NCI-H345 treated with DMSO at 0.1 percent for 48 hours (cell line): ENCODE measurements around the gene HSDL2.

ENCODE experiments used
- DNase-seq: peaks from one replicate; lab custom pipeline; 2025; ENCODE audit not compliant: unreplicated experiment; lab: John Stamatoyannopoulos, UW

HSDL2 gene

GRCh38 chr9:112380102-112380824 is at the start of gene HSDL2:
Gene HSDL2, plus strand, starts transcription at chr9:112380108. Its CDS starts 56 bp downstream, at chr9:112380164.
- DNase-seq = no peak

GRCh38 chr9:112331674-112331952 is 48.3 kb upstream of the HSDL2 start:
- no peak for DNase-seq

GRCh38 chr9:112332214-112332613 is 47.7 kb upstream of the HSDL2 start:
- no peak for DNase-seq

- no peak for DNase-seq
Observed at GRCh38 chr9:112332674-112332976, 47.3 kb upstream of the HSDL2 start.

GRCh38 chr9:112332977-112333638 is 46.8 kb upstream of the HSDL2 start, which contains the start of gene PTBP3:
Gene PTBP3, minus strand, starts transcription at chr9:112333619. Its CDS starts 35,754 bp downstream, at chr9:112297865.
- peak; percentile 36 for DNase-seq

- DNase-seq = peak; percentile 83
Observed at GRCh38 chr9:112333639-112334431, 46.1 kb upstream of the HSDL2 start.

- DNase-seq = no peak
Observed at GRCh38 chr9:112334432-112334841, 45.5 kb upstream of the HSDL2 start.

GRCh38 chr9:112337547-112337946 is 42.4 kb upstream of the HSDL2 start:
- DNase-seq = no peak

- DNase-seq = no peak
Observed at GRCh38 chr9:112338561-112338960, 41.3 kb upstream of the HSDL2 start.

- DNase-seq = no peak
Observed at GRCh38 chr9:112339886-112340285, 40.0 kb upstream of the HSDL2 start.

GRCh38 chr9:112341730-112342129 is 38.2 kb upstream of the HSDL2 start:
- no peak for DNase-seq

- peak; percentile 18 for DNase-seq
Observed at GRCh38 chr9:112348257-112349007, 31.5 kb upstream of the HSDL2 start.

- no peak for DNase-seq
Observed at GRCh38 chr9:112349008-112349333, 30.9 kb upstream of the HSDL2 start.

GRCh38 chr9:112351184-112351583 is 28.7 kb upstream of the HSDL2 start:
- DNase-seq = no peak

GRCh38 chr9:112352209-112352608 is 27.7 kb upstream of the HSDL2 start:
- no peak for DNase-seq

GRCh38 chr9:112354081-112354743 is 25.7 kb upstream of the HSDL2 start:
- DNase-seq = no peak

- no peak for DNase-seq
Observed at GRCh38 chr9:112355427-112355897, 24.4 kb upstream of the HSDL2 start.

- no peak for DNase-seq
Observed at GRCh38 chr9:112360047-112360804, 19.7 kb upstream of the HSDL2 start.

GRCh38 chr9:112361601-112362000 is 18.3 kb upstream of the HSDL2 start:
- peak; percentile 34 for DNase-seq

GRCh38 chr9:112364761-112365160 is 15.1 kb upstream of the HSDL2 start:
- no peak for DNase-seq
